ENCODE data around the gene TECR.

Gene TECR

GRCh38 chr19:14510311-14511228 is 18.8 kb upstream of the TECR start:
- DNase-seq = no peak

GRCh38 chr19:14511229-14511593 is 18.2 kb upstream of the TECR start:
- DNase-seq = no peak

GRCh38 chr19:14512406-14512961 is 16.9 kb upstream of the TECR start:
- no peak for DNase-seq

- no peak for DNase-seq
These were observed 15.1 kb upstream of the TECR start for GRCh38 chr19:14514215-14514863.

GRCh38 chr19:14515501-14516047 is 13.8 kb upstream of the TECR start:
- no peak for DNase-seq

GRCh38 chr19:14516048-14516534 is 13.3 kb upstream of the TECR start:
- no peak for DNase-seq

GRCh38 chr19:14516746-14517438 is 12.5 kb upstream of the TECR start:
- no peak for DNase-seq

GRCh38 chr19:14517446-14517839 is 12.0 kb upstream of the TECR start:
- DNase-seq = no peak

GRCh38 chr19:14517840-14518505 is 11.4 kb upstream of the TECR start, which contains the start of gene DNAJB1:
Gene DNAJB1, minus strand, starts transcription at chr19:14518397. Its CDS starts 48 bp downstream, at chr19:14518349.
- DNase-seq = peak; percentile 57

- no peak for DNase-seq
These were observed 10.0 kb upstream of the TECR start for GRCh38 chr19:14519245-14519859.

GRCh38 chr19:14519860-14520407 is 9.5 kb upstream of the TECR start:
- no peak for DNase-seq

GRCh38 chr19:14520543-14520942 is 8.9 kb upstream of the TECR start:
- DNase-seq = no peak

- DNase-seq = no peak
These were observed 3.7 kb upstream of the TECR start for GRCh38 chr19:14525729-14526128.

GRCh38 chr19:14526423-14526822 is 3.0 kb upstream of the TECR start:
- no peak for DNase-seq

GRCh38 chr19:14528419-14529253 is 758 bp upstream of the TECR start:
- DNase-seq = no peak

GRCh38 chr19:14530005-14530348 is 583 bp downstream of the TECR start:
- no peak for DNase-seq

- DNase-seq = no peak
These were observed 1.1 kb downstream of the TECR start for GRCh38 chr19:14530506-14530905.

- DNase-seq = no peak
These were observed 4.1 kb downstream of the TECR start for GRCh38 chr19:14533450-14533849.

GRCh38 chr19:14536926-14537692 is 7.7 kb downstream of the TECR start:
- DNase-seq = no peak

Data from KG1 (cell line).